Measurements from ENCODE around the gene CADPS2. TPM values are rescaled to one million over a fixed set of nuclear protein-coding genes. Genes with fewer than 3 reads are reported as not detected.
"Not testable (repeated sequence)": the region's sequence is repeated elsewhere in the genome, so short reads cannot be mapped to it uniquely, and the experiment has no call there.

Gene CADPS2
- total and polyA plus RNA-seq, 9 donors = 4.4 to 11.3 (median 7.4) TPM

DNA sequence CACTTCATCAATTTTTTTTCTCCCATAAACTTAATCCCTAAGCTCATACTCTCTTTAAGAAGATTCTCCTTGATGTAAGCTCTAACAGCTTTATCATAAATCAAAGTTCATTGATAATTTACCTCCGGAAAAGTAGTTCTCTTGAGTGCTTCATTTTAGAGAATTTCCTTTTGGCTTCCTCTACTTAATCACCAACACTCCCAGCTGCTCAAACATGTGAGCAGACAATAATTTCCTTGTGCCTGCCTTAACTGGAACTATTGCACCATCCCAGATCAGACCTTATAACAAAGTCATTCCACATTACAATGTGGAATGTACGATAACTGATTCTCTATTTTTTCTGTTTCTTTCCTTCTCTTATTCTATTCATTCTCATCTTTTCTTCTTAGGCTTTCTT lies 587.6 kb downstream of the CADPS2 start:
- Histone ChIP-seq H3K36me3 (ENCODE audit: control insufficient read depth, insufficient read depth, low read length) (no peaks in the 10 kb centered on the region), H3K27ac (ENCODE audit: low read length) (no peak overlapping the region), H3K4me3 (ENCODE audit: low read length) (no peak overlapping the region), H3K9me3 (replicated peaks; ENCODE audit: control insufficient read depth, low read depth, low read length) (no peaks in the 10 kb centered on the region), H3K27me3 (ENCODE audit: control insufficient read depth, insufficient read depth, low read length) (peaks cover 51% of the 10 kb centered on the region), H3K4me1 (ENCODE audit: control insufficient read depth, insufficient read depth, low read length) (peaks cover 14% of the 10 kb centered on the region)
- no peak for DNase-seq
- no CpG with 5 or more reads among the region's 2 CpGs for WGBS (ENCODE audit: insufficient coverage)

DNA sequence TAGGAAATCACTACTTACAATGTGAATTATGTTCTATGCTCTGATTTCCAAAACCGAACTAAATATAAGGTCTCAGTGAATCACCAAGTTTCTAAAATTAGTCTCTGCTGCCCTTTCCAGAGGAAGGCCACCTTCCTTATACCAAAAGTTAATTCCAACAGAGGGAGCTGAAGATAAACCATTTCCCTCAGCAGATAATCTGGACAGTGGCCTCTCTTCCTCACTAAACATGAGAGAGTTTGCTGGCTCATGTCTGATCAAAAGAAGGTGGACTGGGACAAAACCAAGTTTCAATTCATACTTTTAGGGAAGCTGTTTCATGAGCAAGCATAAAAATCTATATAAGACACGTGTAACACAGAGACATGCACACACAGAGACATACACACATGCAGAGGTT lies 588.1 kb downstream of the CADPS2 start:
- Histone ChIP-seq H3K36me3 (ENCODE audit: control insufficient read depth, insufficient read depth, low read length) (no peaks in the 10 kb centered on the region), H3K27ac (ENCODE audit: low read length) (no peak overlapping the region), H3K27me3 (ENCODE audit: control insufficient read depth, insufficient read depth, low read length) (peaks cover 46% of the 10 kb centered on the region), H3K4me3 (ENCODE audit: low read length) (no peak overlapping the region), H3K9me3 (replicated peaks; ENCODE audit: control insufficient read depth, low read depth, low read length) (no peaks in the 10 kb centered on the region), H3K4me1 (ENCODE audit: control insufficient read depth, insufficient read depth, low read length) (peaks cover 12% of the 10 kb centered on the region)
- WGBS (ENCODE audit: insufficient coverage) = no CpG with 5 or more reads among the region's 2 CpGs
- DNase-seq = no peak

DNA sequence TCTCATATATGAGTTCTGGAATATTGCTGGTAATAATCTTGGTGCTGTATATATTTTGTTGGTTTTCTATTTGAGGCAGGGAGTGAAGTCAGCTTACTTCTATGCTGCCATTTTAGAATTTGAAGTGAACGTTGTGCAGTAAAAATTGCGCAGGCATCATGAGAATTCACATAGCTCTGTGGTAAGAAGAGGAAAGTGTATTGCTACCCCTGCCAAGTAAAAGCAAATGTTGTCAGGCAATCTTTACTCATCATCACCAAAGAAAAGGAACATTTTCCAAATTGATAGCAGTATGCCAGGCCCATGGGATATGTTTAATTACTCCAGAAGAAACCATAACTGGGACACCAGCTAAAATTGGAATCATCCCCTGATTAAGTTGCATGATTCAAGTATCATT lies 595.1 kb downstream of the CADPS2 start:
- no peaks in the 10 kb centered on the region for H3K36me3 ChIP-seq (ENCODE audit: control insufficient read depth, insufficient read depth, low read length)
- DNase-seq = no peak
- H3K4me1 ChIP-seq (ENCODE audit: control insufficient read depth, insufficient read depth, low read length) = no peaks in the 10 kb centered on the region
- H3K27ac ChIP-seq (ENCODE audit: low read length) = no peak overlapping the region
- H3K4me3 ChIP-seq (ENCODE audit: low read length) = no peak overlapping the region
- peaks cover 3% of the 10 kb centered on the region for H3K9me3 ChIP-seq (replicated peaks; ENCODE audit: control insufficient read depth, low read depth, low read length)
- WGBS (ENCODE audit: insufficient coverage) = no CpG with 5 or more reads among the region's 2 CpGs
- H3K27me3 ChIP-seq (ENCODE audit: control insufficient read depth, insufficient read depth, low read length) = peaks cover 3% of the 10 kb centered on the region

DNA sequence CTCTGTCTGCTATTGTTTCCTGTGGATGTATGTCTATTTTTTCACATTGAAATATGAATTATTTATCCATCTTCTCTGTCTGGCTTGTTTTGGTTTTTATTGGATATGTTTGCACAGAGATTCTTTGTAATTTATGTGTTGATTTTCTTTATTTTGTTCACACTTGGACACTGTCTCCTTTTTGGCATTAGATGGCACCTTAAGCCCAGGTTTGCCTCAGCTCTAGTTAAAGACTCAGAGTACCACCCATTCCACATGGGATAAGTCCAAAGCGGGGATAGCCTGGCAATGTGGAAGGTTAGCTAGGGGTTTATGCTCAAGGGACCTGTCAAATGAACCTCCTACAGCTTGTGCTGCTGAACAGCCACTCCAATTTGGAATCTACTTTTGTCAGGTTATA lies 595.8 kb downstream of the CADPS2 start:
- no CpG with 5 or more reads among the region's 1 CpG for WGBS (ENCODE audit: insufficient coverage)
- no peak overlapping the region for H3K27ac ChIP-seq (ENCODE audit: low read length)
- H3K36me3 ChIP-seq (ENCODE audit: control insufficient read depth, insufficient read depth, low read length) = no peaks in the 10 kb centered on the region
- no peak overlapping the region for H3K4me3 ChIP-seq (ENCODE audit: low read length)
- peaks cover 1% of the 10 kb centered on the region for H3K27me3 ChIP-seq (ENCODE audit: control insufficient read depth, insufficient read depth, low read length)
- no peaks in the 10 kb centered on the region for H3K4me1 ChIP-seq (ENCODE audit: control insufficient read depth, insufficient read depth, low read length)
- no peak for DNase-seq
- peaks cover 3% of the 10 kb centered on the region for H3K9me3 ChIP-seq (replicated peaks; ENCODE audit: control insufficient read depth, low read depth, low read length)

DNA sequence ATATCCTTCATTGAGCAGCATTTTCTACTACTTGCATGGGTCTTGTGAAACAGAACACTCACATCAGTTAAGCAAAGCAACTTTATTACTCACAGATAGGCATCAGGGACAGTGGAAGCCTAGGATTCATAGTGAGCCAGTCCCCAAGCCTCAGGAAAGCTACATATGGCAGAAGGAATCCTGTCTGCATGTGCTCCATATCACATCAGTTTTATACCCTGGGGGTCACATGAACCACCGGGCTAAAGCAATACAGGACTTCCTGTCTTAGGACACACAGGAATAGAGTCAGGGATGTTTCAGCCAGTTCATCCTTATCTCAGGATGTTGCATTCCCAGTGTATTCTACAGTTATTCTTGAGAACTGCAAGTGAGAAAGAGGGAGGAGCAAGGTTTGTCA lies 596.8 kb downstream of the CADPS2 start:
- Histone ChIP-seq H3K4me3 (ENCODE audit: low read length) (no peak overlapping the region), H3K4me1 (ENCODE audit: control insufficient read depth, insufficient read depth, low read length) (no peaks in the 10 kb centered on the region), H3K36me3 (ENCODE audit: control insufficient read depth, insufficient read depth, low read length) (no peaks in the 10 kb centered on the region), H3K27me3 (ENCODE audit: control insufficient read depth, insufficient read depth, low read length) (no peaks in the 10 kb centered on the region), H3K9me3 (replicated peaks; ENCODE audit: control insufficient read depth, low read depth, low read length) (peaks cover 3% of the 10 kb centered on the region), H3K27ac (ENCODE audit: low read length) (no peak overlapping the region)
- WGBS (ENCODE audit: insufficient coverage) = no CpG with 5 or more reads among the region's 1 CpG
- DNase-seq = no peak

DNA sequence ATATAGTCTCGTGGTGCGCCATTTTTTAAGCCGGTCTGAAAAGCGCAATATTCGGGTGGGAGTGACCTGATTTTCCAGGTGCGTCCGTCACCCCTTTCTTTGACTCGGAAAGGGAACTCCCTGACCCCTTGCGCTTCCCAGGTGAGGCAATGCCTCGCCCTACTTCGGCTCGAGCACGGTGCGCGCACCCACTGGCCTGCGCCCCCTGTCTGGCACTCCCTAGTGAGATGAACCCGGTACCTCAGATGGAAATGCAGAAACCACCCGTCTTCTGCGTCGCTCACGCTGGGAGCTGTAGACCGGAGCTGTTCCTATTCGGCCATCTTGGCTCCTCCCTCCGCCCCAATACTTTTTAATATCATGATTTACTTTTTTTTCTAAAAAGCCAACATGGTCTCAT lies 601.7 kb downstream of the CADPS2 start:
- not testable (repeated sequence) for DNase-seq; H3K4me1 ChIP-seq (ENCODE audit: control insufficient read depth, insufficient read depth, low read length); H3K36me3 ChIP-seq (ENCODE audit: control insufficient read depth, insufficient read depth, low read length); H3K9me3 ChIP-seq (replicated peaks; ENCODE audit: control insufficient read depth, low read depth, low read length); H3K27me3 ChIP-seq (ENCODE audit: control insufficient read depth, insufficient read depth, low read length); H3K27ac ChIP-seq (ENCODE audit: low read length); H3K4me3 ChIP-seq (ENCODE audit: low read length)
- WGBS (ENCODE audit: insufficient coverage) = 87% methylated on average over 12 of the region's 24 CpGs

DNA sequence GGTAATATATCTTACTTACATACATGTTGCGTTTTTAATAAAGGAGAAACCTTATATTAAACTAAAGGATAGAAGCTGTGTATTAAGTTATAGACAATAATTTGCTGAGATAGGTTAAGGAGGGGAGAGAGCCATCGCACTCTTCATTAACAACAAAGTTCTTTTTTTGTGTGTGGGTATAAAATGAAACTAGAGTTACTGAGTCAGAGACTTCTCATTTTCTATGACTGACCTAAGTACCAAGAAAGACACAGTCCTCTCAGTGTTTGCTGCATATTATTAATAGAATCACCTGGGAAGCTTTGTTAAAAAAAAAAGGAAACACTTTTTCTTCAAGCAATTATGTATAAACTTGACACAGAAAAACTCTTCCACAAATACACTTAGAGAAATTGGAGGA lies 613.1 kb downstream of the CADPS2 start:
- no peak for DNase-seq
- Histone ChIP-seq H3K4me3 (ENCODE audit: low read length) (no peak overlapping the region), H3K9me3 (replicated peaks; ENCODE audit: control insufficient read depth, low read depth, low read length) (no peaks in the 10 kb centered on the region), H3K27ac (ENCODE audit: low read length) (no peak overlapping the region), H3K36me3 (ENCODE audit: control insufficient read depth, insufficient read depth, low read length) (no peaks in the 10 kb centered on the region), H3K4me1 (ENCODE audit: control insufficient read depth, insufficient read depth, low read length) (no peaks in the 10 kb centered on the region), H3K27me3 (ENCODE audit: control insufficient read depth, insufficient read depth, low read length) (no peaks in the 10 kb centered on the region)
- no CpG with 5 or more reads among the region's 2 CpGs for WGBS (ENCODE audit: insufficient coverage)

DNA sequence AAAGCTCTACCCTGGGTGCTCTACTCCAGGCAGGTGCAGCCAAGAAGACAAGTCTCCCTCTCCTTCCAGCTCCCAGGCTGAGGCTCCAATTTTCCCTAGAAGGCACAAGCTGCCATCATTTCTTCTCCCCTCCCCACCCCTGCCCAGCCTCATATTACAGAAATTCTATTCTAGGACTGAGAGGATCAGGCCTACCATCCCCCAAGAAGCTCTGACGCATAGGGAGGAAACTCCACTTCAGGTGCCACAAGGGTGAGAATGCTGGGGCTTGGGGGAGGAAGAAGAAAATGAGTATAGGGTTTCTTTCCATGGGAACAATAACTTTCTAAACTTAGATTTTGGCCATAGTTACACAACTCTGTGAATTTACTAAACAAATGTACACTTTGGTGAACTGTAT lies 617.0 kb downstream of the CADPS2 start:
- no CpG with 5 or more reads among the region's 1 CpG for WGBS (ENCODE audit: insufficient coverage)

More for the DNA sequence above, 617.0 kb downstream of the CADPS2 start:
- no peak for DNase-seq
- Histone ChIP-seq H3K27me3 (ENCODE audit: control insufficient read depth, insufficient read depth, low read length) (no peaks in the 10 kb centered on the region), H3K36me3 (ENCODE audit: control insufficient read depth, insufficient read depth, low read length) (no peaks in the 10 kb centered on the region), H3K9me3 (replicated peaks; ENCODE audit: control insufficient read depth, low read depth, low read length) (no peaks in the 10 kb centered on the region), H3K4me1 (ENCODE audit: control insufficient read depth, insufficient read depth, low read length) (no peaks in the 10 kb centered on the region), H3K27ac (ENCODE audit: low read length) (no peak overlapping the region), H3K4me3 (ENCODE audit: low read length) (no peak overlapping the region)

Other genes with a start within 250 kb of the CADPS2 start
- 0.22 TPM for gene RNF133, start 187.3 kb downstream of the CADPS2 start, total RNA-seq
- under 1 TPM in 1 of 8 donors, not detected in 7; 0.13 TPM for gene RNF133, start 187.3 kb downstream of the CADPS2 start, polyA plus RNA-seq (ENCODE audit: insufficient read depth in 1 of 8, insufficient read length in 8 of 8, low replicate concordance in 1 of 8)
- gene RNF148, start 183.5 kb downstream of the CADPS2 start, total RNA-seq = 0.44 TPM
- gene RNF148, start 183.5 kb downstream of the CADPS2 start, polyA plus RNA-seq (ENCODE audit: insufficient read depth in 1 of 8, insufficient read length in 8 of 8, low replicate concordance in 1 of 8) = not detected
- gene TAS2R16, start 109.2 kb upstream of the CADPS2 start, total RNA-seq = not detected
- gene TAS2R16, start 109.2 kb upstream of the CADPS2 start, polyA plus RNA-seq (ENCODE audit: insufficient read depth in 1 of 8, insufficient read length in 8 of 8, low replicate concordance in 1 of 8) = not detected